Posterior vena cava (tissue), 2 donors: ENCODE measurements around the gene CD79B. TPM values are rescaled to one million over a fixed set of nuclear protein-coding genes. Genes with fewer than 3 reads are reported as not detected.

Source experiments
- DNase-seq: peaks from one replicate; pipeline ENCODE4 v3.0.0-alpha.2; 2020; ENCODE audit warnings: low spot score
- intact Hi-C, 2 donors: fragments of 100-400 bp; cut with DNase I; formaldehyde crosslinking; loops; one replicate each; pipeline versions ENCODE4 v1.14.1 to v1.14.2; 2022 to 2023
- total RNA-seq, 2 donors: library from RNA; stranded (reverse); fragmentation: NEBNext Ultra II Directional; extraction: Animal tissue kit (Norgen Biotek cat#: 25700); gene quantifications; one replicate each; pipeline ENCODE4 v1.2.1, GENCODE V29; 2021
- donor health status: DM: yes; HTN: yes; CAD: no.
- donor health status: DM: yes; HTN: yes; CAD: no.

The CD79B gene
- total RNA-seq, 2 donors from 2014 or later = 5.1 to 5.5 TPM

DNA sequence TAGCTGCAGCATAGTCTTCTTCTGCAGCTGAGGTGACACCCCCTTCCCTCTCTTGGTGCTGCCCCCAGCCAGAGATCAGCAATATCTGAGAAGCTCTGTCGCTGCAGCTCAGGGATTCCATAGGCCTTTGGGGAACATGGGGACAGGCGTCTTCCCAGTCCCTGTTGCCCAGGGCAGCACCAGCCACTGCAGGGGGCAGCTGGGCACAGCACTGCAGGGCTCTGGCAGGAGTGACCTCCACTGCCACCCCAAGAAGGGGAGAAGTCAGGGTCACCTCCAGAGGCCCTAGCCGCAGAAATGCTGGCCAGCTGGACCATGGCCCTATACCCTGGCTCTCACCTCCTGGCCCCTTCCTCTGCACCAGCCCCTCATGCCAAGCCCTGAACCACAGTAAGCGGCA is 23.7 kb upstream of the CD79B start:
- intact Hi-C loops = no loop called here
- DNase-seq = no peak

DNA sequence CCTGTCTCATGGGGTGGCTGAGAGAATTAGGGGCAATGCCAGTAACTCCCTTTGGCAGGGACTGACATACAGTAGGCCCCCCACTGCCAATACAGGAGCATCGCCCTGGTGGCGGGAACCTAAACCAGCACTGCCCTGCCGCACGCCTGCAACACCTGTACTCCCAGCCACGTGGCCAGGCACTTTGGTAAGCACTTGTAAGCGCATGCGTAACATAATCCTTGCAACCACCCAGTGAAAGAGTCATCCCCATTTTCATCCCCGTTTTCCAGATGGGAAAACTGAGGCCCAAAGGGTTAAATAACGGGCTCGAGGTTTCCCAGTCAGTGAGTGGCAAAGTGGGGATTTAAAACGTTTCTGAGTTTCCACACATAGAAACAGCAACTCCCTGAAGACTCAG is 23.1 kb upstream of the CD79B start:
- intact Hi-C loops = no loop called here
- no peak for DNase-seq

DNA sequence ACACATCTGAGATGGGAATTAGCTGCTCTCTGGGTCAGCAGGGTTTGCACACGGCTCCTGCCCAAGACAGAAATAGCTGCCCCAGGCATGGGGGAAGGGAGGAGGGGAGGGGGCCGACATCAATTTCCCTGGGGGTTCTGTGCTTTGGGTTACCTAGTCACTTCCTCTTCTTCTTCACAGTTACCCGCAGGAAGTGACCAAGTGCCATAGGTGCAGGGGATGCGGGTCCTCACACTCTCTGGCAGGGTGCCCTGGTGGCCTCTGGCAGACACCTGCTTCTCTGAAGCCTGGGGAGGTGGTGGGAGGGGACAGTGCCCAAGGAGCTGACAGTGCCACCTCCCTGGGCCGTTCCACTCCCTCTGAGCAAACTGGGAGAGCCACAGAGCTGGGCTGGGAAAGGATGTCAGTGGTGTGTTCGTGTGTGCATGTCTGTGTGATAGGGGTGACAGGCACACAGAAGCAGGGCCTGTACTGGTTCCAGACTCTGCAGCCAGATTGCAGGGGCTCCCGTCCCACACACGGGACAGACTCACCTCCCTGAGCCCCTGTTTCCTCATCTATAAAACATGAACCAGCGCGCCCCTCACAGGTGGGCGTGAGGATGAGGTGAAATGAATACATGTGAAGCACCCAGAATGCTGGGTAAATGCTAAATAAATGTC is 22.4 kb upstream of the CD79B start:
- intact Hi-C loops = no loop called here
- DNase-seq = no peak

DNA sequence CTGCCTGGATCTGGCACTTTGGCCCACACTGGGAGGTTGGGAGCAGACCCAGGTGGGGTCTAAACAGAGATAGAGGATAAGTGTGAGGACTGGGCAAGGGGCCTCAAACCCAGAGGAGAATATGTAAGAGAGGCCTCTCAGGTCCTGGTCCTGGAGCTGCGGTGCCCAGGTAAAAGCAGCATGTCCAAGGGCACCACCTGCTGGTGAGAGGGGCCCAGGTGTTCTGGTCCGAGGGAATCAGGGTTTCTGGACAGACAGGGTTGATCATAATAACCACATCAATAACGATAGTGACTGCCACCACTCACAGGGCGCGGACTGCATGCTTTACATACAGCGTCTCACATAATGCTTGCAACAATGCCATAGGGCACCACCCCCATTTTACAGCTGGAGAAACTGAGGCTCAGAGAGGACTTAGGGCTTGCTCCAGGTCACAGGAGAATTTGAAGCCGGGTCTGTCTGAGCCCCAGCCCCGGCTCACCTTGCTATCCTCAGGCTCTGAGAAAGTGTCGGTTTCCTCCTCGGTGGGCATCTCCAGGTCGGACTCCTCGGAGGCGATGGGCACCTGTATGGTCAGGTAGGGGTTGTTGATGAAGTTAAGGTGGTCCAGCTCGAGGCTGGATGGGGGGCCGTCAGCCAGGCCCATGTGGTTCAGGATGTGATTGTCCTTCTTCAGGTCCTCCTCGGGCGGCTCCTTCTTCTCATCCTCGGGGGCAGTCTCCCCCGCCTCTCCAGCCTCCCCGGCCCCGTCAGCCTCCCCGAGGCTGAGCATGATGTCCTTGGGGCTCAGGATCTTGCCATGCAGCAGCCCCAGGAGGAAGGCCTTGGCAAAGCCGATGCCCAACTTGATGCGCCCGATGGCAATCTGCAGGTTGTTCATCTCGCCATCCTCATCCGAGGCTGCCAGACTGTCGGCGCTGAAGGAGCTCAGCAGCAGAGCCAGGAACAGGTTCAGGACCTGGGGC is 19.1 kb upstream of the CD79B start:
- DNase-seq = no peak
- intact Hi-C loops = loop anchor here in 1 of 2 donors (1.0 kb wide), 1 partner anchor 40 kb away; no protein-coding TSS in a partner anchor

DNA sequence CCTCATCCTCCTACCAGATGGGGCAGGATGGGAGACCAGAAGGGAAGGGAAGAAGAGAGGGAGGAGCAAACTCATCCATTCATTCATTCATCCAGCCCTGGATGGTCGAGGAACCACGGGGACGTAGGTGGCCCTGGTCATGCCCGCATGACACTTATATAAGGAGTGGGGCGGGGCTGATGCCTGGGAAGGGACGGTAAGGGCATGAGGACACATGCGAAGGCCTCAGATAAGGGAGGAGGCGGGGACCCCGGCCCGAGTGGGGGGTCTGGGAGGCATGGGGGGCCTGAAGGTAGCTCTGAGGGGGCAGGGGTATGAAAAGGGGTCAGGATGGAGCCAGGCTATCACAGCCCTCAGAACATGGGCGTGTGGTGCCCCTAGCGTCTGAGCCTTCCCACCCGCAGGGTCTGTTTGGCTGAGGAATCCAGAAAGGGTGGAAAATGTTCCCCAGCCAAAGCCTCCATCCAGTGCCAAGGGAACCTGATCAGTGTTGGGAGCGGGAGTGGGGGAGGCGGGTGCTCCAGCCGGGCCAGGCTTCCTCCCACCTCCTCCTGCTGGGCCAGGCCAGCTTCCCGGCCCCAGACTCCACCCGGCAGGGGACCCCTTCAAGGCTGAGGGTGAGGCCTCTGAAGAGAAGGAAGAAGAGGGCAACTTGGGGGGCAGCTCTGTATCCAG is 17.6 kb upstream of the CD79B start:
- DNase-seq = no peak
- intact Hi-C loops = no loop called here

DNA sequence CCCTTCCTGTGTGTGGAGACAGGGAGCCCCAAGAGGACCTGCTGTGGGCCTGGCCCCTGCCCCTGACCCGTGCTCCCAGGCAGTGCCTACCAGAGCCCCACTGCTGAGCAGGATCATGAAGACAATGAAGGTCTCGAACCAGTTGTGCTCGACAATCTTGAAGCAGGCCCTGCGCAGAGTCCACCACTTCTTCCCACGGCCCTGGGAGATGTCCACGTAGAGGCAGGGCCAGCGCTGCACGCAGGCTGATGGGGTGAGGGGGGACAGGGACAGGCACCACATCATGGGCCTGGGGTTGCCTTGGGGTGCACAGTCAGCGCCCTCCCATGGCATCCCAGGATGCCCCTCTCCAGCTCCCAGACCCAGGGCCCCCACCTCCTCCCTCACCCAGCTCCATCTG is 16.4 kb upstream of the CD79B start:
- DNase-seq = no peak
- intact Hi-C loops = no loop called here

DNA sequence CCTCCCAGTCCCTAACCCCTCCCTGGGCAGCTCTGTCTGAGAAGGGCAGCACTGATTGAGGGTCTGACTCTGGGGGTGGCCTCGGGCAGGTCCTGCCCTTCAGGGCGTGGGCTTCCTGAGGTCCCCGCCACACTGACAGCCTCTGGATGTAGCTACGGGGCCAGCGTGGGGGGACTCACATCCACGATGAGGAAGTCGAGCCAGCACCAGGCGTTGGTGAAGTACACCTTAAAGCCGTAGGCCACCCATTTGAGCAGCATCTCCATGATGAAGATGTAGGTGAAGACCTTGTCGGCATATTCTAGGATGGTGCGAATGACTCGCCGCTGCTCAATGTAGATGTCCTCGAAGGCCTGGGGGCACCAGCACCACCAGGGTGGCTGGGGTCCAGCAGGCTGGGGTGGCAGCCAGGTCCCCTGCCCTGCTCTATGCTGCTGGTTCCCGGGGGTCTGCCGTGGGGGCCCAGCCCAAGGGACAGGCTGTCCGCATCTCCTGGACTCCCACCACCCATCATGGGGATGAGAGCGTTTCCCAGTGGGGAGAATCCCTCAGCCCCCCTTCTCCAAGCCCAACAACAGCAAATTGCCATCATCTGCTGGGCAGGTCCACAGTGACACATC is 15.7 kb upstream of the CD79B start:
- DNase-seq = no peak
- intact Hi-C loops = no loop called here

DNA sequence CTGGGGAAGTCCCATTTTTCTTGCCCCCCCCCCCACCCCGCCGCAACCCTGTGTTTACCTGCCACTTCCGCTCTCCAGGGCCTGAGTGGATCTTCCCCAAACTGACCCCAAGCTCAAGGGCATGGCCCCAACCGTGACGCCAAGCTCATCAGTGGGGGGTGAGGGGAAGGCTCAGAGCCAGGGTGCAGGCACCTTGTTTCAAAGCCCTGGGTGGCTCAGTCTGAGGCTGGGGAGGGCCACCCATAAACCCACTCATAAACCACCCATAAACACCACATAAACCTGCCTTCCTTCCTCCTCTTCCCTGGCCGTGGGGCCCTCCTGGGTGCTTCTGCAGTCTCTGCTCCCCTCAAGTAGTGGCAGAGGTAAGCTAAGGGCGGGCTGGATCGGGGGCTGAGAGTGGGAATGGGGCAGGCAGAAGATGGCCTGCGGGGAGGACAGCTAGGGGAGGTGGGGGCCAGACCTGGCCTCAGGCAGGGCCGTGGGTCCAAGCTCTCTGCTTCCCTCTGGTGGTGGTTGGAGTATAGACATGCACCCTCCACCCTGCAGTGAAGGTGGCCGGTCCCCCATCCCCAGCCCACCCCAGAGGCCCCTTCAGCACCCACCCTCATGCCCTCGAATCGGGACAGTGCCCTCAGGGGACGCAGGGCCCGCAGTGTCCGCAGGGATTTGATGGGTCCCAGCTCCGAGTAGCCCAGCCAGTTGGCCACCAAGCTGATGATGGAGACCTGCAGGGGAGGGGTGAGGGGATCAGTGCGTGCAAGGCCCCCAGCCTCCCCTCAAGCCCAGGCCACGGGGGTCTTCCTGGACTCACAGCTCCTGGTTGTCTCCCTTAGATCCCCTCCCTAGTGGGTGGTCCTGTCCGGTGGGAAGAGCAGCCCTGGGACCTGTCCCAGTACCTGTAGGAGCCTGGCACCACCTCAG is 14.6 kb upstream of the CD79B start:
- DNase-seq = no peak
- intact Hi-C loops = no loop called here

DNA sequence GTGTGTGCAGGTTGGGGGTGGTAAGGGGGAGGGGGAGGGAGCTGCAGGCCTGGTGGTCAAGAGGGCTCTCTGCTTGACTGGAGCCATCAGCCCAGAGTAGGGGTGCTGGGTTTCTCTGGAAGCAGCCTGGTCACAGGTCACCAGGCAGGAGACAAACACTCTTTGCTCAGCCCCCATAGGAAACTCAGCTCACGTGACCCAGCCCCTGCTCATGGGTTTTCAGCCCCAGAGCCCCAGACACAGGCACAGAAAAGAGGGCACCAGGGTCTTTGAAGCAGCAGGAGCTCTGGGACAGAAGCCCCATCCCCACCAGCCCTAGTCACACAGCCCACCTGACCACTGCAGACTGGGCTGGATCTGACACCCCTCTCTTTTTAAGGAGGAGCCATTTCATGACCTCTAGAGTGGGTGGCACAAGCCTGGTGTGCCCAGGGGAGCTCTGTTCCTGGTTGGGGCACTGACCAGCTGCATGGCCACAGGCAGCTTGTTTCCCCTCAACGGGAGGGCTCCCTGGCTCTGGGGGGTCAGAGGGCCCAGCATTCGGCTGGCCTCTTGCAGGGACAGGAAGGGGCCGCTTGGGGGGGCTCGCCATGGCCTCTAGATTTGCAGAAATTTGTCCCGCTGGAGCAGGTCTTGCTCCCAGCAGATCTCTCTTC is 13.8 kb upstream of the CD79B start:
- intact Hi-C loops = no loop called here
- no peak for DNase-seq

DNA sequence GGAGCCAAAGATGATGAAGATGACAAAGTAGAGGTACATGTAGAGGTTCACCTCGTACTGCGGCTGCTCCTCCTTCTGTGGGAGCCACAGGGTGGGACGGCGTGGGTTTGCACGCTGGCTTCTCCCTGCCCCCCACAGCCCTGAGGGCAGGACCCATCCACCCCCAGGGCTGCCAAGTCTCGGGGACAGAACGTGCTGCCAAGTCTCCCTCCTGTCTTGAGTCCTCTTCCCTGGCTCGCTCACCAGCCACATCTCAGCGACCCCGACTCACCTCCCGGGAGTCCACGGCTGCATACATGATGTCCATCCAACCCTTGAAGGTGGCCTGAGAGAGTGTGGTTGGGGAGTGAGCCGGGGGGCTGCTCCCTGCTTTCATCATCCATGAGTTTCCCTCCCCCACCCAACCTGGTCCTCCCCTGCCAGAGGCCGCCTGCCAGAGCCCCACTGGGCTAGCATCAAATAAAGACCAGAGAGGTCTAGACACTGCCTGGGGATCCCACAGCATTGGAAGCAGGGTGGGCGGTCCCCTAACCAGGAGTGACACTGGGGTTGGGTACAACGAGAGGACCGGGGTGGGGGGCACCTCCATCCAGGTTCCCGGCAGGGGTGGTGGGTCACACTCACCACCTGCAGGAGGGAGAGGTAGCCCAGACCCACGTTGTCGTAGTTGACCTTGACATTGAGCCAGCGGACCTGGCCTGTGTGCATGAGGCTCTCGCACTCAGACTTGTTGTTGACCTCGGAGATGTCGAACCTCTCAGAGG is 12.8 kb upstream of the CD79B start:
- no peak for DNase-seq
- intact Hi-C loops = no loop called here

DNA sequence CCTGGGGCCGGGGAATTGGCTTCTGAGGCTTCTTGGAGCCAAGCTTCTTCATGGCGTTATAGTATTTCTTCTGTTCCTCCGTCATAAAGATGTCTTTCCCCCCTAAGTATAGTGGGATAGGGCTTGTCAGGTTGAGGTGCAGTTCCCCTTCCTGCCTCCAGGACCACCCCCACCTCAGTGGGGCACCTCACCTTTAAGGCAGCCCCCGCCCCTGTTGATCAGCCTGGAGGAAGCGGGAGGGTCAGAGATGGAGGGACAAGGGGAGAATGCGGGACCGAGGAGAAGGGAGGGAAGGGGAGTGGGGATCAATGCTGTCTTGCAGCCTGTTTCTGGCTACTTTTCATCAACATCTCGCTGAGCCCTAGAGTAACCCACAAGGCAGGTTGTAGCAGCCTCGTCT is 11.6 kb upstream of the CD79B start:
- DNase-seq = no peak
- intact Hi-C loops = no loop called here

DNA sequence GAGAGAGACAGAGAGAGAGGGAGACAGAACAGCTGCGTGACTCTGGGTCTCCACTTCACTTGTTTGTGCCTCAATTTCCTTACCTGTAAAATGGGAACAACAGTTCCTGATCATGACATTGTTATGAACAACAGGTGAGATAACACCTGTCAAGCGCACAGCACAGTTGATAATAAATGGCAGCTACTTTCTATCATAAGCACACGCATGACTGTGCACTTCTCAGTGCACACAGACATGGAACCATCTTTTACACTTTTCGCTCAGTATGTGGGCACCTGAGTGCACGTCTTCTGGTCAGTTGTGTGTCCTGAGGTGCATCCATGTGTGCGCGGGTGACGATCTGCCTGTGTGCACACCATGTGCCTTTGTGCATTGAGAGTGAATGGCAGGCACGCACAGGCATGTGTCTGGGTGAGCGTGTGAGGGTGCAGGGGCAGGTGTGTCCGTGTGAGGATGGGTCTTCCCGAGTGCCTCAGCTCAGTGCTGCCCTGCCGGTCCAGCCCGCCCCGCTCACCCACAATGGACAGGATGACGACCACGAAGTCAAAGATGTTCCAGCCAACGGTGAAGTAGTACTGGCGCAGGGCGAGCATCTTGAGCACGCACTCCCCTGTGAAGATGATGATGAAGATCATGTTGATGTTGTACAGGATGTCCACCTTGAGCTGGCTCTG is 10.3 kb upstream of the CD79B start:
- DNase-seq = no peak
- intact Hi-C loops = no loop called here

DNA sequence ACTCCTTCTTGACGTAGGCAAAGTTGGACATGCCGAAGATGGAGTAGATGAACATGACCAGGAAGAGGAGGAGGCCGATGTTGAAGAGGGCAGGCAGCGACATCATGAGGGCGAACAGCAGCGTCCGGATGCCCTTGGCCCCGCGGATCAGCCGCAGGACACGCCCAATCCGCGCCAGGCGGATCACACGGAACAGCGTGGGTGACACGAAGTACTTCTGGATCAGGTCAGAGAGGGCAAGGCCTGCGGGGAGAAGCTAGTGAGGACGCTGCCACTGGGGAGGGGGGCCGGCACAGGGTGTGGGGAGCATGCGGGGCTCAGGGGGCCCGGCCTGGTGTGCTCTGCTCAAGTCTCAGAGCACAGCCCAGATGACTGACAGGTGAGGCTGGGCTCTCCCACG is 9.6 kb upstream of the CD79B start:
- no peak for DNase-seq
- intact Hi-C loops = no loop called here

DNA sequence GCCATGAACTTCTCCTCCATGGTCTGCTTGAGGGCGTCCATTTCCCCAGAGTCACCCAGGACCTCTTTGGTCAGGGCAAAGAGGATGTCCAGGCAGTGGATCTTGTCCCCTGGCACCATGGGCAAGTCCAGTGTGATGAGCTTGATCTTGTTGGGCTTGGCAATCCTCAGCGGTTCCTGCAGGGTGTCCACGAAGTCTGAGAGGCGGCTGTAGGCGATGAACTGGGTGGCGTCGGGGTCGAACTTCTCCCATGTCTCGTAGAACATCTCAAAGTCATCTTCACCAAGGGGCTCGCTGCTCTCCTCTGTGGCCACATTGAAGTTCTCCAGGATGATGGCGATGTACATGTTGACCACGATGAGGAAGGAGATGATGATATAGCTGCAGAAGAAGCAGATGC is 9.0 kb upstream of the CD79B start:
- DNase-seq = no peak
- intact Hi-C loops = no loop called here

DNA sequence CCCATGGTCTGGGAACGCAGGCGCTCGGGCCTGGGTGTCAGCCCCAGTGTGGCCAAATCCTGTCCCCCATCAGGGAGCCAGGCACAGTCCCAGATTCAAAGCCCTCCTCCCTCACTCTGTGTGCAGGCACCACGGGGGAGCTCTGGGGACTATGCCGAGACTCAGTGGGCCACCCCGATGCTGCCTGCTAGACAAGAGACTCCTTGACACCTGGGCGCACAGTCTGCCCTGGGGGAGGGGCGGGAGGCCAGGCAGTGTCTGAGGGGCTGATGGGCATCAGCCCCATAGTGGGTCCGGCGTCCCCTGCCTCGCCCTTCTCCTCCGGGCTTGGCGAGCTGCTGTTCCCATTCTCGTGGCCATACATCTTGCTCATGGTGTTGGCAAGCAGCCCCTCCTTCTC is 8.5 kb upstream of the CD79B start:
- intact Hi-C loops = no loop called here
- no peak for DNase-seq

DNA sequence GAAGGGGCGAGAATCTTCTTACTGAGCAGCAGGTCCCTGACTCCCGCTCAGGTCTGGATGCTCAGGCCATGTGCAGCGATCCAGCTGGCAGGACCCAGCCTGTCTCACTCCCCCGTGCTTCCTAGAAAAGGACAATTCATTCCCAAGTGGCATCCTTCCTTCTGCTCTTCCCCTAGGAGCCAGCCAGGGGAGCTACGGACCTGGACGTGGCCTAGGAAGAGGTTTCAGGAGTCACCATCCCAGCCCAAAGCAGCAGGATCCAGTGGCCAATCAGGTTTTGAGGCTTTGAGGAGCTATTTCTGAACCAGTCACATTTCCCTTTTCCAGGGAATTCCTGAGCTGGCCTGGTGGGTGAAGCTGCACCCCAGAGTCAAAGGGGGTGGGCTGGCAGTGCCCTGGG is 7.8 kb upstream of the CD79B start:
- DNase-seq = no peak
- intact Hi-C loops = loop anchor here in 1 of 2 donors (10.0 kb wide), 1 partner anchor 85 kb away; the partner anchor contains the start of gene ICAM2

DNA sequence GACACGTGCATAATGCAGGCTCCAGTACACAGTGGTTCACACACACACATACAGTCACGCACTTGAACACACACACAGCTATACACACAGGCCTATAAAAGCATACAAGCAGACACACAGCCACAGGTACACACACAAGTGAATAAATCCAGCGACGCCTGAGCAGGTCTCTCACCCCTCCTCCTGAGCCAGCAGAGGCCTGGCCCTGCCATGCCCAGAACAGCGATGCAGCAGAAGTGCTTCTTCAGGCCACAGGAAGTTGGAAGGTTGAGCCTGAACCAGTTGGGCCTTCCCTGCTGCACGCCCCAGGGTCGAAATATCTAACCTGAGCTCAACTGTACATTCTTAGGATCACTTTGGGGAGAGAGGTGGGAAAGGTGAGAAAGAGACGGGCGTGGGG is 7.3 kb upstream of the CD79B start:
- intact Hi-C loops = loop anchor here in 1 of 2 donors (10.0 kb wide), 1 partner anchor 85 kb away; the partner anchor contains the start of gene ICAM2
- no peak for DNase-seq
